CD4-positive, alpha-beta T cell treated with Interleukin-21 for 1 hour (primary cell): Measurements from ENCODE around the gene ACO2.
"Not testable (repeated sequence)": the region's sequence is repeated elsewhere in the genome, so short reads cannot be mapped to it uniquely, and the experiment has no call there.

ENCODE experiments used
- DNase-seq: peaks from one replicate; pipeline ENCODE4 v3.0.0-alpha.2; 2020

ACO2 gene

GRCh38 chr22:41543854-41544670 is 75.1 kb downstream of the ACO2 start, which contains the start of gene POLR3H:
POLR3H (minus strand) TSS chr22:41544470; CDS start chr22:41544101, 369 bp downstream.
- DNase-seq = peak; percentile 97

DNA sequence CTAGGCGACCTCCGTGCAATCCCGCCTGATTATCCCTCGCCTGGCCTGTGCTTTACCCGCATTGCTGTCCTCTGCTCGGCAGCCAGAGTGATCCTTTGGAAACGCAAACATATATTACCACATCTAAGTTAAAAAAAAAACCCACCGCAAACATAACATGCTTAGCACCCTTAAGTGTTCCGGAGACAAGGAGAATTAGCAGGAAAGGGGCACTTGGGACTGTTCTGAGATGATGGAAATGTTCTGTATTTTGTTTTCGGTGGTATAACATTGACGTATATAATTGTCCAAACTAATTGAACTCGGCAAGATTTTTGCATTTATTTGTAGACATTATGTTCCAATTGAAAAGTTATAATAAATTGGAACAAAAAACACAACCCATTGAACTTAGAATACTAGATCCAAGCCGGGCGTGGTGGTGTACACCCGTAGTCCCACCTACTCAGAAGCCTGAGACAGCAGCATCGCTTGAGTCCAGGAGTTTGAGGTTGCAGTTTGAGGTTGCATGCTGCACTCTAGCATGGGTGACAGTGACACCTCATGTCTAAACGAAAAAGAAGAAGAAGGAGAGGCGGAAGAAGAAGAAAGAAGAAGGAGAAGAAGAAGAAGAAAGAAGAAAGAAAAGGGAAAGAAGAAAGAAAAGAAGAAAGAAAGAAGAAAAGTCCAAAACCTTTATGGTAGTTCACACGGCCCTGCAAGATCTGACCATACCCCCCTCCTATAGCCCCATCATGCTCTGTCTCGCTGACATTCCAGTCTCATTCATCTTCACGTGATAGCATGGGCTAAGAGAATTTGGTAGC is 76.0 kb downstream of the ACO2 start:
- DNase-seq = no peak

DNA sequence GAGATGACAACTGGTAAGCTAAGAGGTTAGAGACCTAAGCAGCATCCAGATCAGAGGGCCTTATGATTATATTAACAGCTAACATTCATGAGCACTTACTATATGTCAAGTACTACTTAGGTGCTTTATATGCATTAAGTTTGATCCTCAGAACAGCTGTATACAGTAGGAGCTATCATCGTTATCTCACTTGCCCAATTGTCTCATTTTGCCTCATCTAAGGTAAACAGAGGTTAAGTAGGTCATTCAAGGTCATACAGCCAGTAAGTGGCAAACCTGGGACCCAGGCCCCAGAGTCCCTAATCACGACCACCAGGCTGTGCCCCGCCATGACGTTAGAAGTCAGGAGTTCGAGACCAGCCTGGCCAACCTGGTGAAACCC is 79.9 kb downstream of the ACO2 start:
- DNase-seq = no peak

GRCh38 chr22:41550952-41551491 is 82.1 kb downstream of the ACO2 start:
- no peak for DNase-seq

GRCh38 chr22:41551877-41552582 is 83.1 kb downstream of the ACO2 start:
- no peak for DNase-seq

DNA sequence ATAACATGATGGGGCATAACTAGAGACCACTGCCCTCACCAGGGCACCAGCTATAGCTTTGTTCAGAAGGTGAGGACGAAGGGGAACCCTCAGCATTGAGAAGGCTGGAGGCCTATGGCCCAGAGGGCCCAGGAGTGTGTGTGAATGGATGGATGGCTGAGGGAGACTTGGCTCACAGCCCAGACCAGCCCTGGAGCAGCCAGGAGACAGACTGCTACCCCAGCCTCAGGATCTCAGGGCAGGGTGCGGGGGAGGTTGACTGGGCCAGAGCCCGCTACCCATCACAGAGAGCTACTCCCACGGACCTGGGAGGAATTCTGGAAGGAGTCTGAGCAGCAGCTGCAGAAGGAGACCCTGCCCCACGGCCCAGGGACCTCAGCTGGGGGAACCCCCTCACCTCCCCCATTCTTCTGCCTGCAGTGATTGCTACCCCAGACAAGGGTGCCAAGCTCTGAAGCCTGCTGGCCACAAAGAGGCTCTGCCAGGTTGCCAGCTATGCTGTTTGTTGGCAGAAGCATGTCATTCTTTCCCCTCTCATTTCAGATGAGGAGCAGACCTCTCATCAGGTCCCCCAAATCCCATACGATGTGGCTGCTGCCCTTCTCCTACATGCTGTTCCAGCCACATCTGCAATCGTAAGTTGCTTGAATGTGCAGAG is 86.5 kb downstream of the ACO2 start:
- DNase-seq = no peak

- DNase-seq = no peak
Observed at GRCh38 chr22:41556561-41556960, 87.6 kb downstream of the ACO2 start.

- no peak for DNase-seq
Observed at GRCh38 chr22:41557401-41558240, 88.7 kb downstream of the ACO2 start.

DNA sequence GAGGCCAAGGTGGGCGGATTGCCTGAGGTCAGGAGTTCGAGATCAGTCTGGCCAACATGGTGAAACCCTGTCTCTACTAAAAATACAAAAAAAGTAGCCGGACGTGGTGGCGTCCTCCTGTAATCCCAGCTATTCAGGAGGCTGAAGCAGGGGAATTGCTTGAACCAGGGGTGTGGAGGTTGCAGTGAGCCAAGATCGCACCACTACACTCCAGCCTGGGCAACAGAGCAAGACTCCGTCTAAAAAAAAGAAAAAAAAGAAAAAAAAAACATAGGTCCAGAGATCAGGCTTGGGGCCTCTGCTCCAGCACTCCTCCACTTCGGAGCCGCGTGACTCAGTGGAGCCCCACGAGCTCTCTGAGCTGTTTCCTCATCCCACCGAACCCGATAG is 89.3 kb downstream of the ACO2 start:
- DNase-seq = not testable (repeated sequence)

GRCh38 chr22:41560095-41560471 is 91.2 kb downstream of the ACO2 start:
- no peak for DNase-seq

DNA sequence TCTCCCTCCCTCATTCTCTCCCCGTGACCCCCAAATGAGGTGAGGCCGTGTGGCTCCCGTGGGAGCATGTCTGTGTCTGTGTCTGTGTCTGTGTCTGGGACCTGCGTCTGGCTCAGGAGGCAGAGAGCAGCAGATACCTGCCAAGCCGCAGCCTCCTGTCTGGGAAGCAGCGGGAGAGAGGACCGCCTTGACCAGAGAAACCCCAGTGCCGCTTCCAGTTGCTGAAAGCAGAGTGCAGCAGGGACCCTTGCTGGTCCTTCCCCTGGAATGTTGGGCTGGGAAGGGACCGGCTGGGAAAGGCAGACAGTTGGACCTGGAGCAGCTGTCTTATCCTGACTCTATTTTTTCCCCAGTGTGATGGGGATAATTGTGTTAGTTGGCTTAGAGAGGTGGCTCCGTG is 92.4 kb downstream of the ACO2 start:
- DNase-seq = no peak

DNA sequence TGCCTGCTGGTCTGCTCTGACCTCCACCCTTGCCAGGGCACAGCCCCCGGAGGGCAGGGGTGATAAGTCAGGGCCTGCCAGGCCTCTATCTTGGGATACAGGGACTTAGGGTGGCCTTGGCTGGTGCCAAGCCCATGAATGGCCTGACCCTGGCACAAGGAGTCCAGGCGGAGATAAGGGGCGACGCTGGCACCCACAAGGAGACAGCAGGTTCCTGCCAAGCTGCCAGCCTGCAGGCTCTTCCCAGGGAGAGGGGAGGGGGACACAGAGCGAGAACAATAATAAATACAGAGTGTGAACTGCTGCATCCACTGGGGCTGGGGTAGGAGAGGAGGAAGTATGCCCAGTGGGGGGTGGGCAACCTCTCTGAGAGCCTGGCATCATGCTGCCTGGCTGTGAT is 92.9 kb downstream of the ACO2 start:
- DNase-seq = no peak

DNA sequence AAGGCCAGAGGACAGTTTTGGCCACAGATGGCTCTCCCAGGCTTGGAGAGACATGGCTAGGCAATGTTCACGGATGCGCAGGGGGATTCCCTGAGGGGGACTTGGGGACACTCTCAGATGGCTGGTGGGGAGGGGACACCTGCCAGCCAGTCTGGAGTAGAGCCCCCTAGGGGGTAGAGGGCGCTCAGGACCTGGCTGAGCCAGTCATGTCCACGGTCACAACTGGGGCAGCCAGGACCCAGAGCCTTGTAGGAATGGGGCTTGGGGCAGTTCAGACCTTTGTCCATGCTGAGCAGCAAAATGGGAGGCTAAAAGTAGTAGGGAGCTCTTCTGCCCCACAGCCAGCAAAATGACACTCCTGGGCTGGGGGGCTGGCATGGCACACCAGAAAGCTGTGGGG is 93.5 kb downstream of the ACO2 start:
- no peak for DNase-seq

- DNase-seq = no peak
Observed at GRCh38 chr22:41563051-41563711, 94.3 kb downstream of the ACO2 start.

GRCh38 chr22:41564563-41564962 is 95.6 kb downstream of the ACO2 start:
- no peak for DNase-seq

DNA sequence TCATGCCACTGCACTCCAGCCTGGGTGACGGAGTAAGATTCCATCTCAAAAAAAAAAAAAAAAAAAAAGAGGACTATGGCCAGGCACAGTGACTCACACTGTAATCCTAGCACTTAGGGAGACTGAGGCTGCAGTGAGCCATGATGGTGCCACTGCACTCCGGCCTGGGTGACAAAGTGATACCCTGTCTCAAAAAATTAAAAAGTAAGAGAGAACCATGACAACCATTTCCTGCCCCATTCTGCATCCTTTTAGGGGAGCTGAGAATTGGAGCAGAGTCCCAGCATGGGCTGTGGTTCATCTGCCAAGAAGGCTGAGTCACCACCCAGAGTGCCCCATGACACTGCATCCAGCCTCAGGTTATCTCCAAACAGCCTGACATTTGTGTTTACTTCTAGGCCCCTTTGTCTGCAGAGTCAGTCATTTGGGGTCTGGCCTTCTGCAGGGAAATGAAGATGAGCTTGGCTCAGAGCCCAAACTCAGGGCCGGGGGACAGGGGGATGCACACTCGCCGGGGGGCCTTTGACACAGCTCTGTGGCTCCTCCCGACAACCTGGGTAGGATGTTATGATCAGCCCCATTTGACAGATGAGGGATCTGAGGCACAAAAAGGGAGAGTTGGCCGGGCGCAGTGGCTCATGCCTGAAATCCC is 96.6 kb downstream of the ACO2 start:
- no peak for DNase-seq

DNA sequence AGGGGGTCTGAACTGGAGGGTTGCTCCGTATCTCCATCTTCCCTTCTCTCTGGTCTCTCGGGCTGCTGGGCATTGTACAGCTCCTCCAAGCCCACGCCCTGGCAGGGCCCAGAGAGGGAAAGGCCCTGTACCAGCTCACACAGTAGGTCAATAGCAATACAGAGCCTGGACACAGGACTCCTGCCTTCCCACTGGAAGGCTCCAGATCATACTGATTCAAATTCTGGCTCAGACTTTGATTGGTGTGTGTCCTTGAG is 98.5 kb downstream of the ACO2 start:
- DNase-seq = no peak

GRCh38 chr22:41568811-41569210 is 99.9 kb downstream of the ACO2 start:
- DNase-seq = no peak

- DNase-seq = no peak
Observed at GRCh38 chr22:41570221-41570620, 101.3 kb downstream of the ACO2 start.

DNA sequence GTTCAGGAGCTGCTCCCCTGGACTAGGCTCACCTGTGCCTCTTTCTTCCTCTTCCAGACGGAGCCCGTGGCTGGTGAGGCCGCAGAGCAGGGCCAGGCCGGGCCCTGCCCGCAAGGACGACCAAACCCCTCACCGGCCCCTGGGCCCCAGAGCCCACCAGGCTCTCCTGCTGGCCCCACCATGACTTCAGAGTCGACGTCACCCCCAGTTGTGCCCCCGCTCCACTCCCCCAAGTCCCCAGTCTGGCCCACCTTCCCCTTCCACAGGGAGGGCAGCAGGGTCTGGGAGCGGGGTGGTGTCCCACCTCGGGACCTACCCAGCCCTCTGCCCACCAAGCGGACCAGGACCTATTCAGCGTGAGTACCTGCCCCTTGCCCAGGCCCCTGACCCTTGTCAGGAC is 102.9 kb downstream of the ACO2 start:
- no peak for DNase-seq

DNA sequence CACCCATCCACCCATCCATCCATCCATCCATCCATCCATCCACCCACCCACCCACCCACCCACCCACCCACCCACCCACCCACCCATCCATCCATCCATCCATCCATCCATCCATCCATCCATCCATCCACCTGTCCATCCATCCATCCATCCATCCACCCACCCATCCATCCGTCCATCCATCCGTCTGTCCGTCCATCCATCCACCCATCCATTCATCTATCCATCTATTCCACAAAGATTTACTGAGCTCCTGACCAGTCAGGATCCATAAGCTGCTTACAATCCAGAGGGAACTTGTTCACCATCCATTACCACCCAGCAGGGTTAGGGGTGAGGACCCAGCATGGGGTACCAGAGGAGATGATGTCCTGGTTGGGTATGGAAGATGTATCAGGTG is 103.4 kb downstream of the ACO2 start:
- DNase-seq = not testable (repeated sequence)
